Measurements from ENCODE around the gene EIF2S2. TPM values are rescaled to one million over a fixed set of nuclear protein-coding genes. Genes with fewer than 3 reads are reported as not detected.

EIF2S2 gene
- total RNA-seq, 1 donor from 2014 or later = 49.0 TPM

DNA sequence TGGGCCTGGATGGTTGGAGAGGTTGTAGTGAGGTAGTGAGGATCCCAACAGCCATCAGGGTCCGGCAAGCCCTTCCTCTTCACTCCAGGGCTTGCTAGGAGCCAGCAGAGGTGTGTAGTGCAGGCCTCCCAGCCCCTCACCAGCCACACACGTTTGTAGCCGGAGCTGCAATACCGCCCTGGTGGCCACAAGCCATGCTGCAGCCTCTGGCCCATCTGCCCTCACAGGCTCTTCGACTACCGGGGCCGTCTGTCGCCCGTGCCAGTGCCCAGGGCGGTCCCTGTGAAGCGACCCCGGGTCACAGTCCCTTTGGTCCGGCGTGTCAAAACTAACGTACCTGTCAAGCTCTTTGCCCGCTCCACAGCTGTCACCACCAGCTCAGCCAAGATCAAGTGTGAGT lies 36.4 kb downstream of the EIF2S2 start:
- TF ChIP-seq, protein P1, sequence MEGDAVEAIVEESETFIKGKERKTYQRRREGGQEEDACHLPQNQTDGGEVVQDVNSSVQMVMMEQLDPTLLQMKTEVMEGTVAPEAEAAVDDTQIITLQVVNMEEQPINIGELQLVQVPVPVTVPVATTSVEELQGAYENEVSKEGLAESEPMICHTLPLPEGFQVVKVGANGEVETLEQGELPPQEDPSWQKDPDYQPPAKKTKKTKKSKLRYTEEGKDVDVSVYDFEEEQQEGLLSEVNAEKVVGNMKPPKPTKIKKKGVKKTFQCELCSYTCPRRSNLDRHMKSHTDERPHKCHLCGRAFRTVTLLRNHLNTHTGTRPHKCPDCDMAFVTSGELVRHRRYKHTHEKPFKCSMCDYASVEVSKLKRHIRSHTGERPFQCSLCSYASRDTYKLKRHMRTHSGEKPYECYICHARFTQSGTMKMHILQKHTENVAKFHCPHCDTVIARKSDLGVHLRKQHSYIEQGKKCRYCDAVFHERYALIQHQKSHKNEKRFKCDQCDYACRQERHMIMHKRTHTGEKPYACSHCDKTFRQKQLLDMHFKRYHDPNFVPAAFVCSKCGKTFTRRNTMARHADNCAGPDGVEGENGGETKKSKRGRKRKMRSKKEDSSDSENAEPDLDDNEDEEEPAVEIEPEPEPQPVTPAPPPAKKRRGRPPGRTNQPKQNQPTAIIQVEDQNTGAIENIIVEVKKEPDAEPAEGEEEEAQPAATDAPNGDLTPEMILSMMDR (IDR thresholded peaks at IDR 0.05; ENCODE audit: partially characterized antibody, unreplicated experiment) = peak; percentile 39
- DNase-seq = no peak
- no peak overlapping the region for H3K4me3 Mint-ChIP-seq (ENCODE audit: unreplicated experiment)
- peaks cover 10% of the 10 kb centered on the region for H3K27me3 Mint-ChIP-seq (ENCODE audit: unreplicated experiment)
- H3K27ac Mint-ChIP-seq (ENCODE audit: unreplicated experiment) = no peak overlapping the region
- H3K4me1 Mint-ChIP-seq (ENCODE audit: low read depth, unreplicated experiment) = peaks cover 8% of the 10 kb centered on the region
- no peaks in the 10 kb centered on the region for H3K36me3 Mint-ChIP-seq (ENCODE audit: unreplicated experiment)
- H3K9me3 Mint-ChIP-seq (ENCODE audit: unreplicated experiment) = peaks cover 5% of the 10 kb centered on the region

DNA sequence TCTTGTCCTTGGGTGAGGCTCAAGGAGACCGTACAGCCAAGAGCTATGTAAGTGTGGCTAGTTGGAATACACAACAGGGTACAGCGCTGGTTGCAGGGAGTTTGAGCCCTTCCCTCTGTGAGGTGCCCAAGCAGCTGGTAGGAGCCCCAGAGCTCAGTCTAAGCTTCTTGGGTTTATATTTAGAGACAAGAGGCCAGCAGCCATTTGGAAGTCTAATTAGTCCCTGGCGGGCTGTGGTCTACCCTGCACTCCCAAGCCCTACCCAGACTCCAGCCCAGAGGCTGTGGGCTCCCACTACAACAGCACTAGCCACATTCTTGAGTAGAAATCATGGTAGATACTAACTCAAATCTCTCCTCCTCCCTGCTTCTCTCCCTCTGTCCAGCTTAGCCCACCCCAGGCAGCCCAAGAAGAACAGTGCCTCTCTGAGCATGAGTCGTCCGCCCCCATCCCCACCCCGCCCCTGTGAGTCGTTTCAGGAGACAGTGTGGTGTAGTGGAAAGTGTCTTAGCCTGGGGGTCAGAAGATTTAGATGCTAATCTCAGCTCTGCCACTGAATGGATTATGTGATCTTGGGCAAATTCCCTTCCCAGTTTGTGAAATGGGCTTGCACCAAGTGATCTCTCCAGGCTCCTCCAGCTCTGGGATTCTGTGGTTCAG lies 37.8 kb downstream of the EIF2S2 start:
- Mint-ChIP-seq H3K27me3 (ENCODE audit: unreplicated experiment) (peaks cover 10% of the 10 kb centered on the region), H3K9me3 (ENCODE audit: unreplicated experiment) (peaks cover 5% of the 10 kb centered on the region), H3K27ac (ENCODE audit: unreplicated experiment) (no peak overlapping the region), H3K4me1 (ENCODE audit: low read depth, unreplicated experiment) (peaks cover 11% of the 10 kb centered on the region), H3K36me3 (ENCODE audit: unreplicated experiment) (no peaks in the 10 kb centered on the region), H3K4me3 (ENCODE audit: unreplicated experiment) (no peak overlapping the region)
- TF ChIP-seq, protein P1 (IDR thresholded peaks at IDR 0.05; ENCODE audit: partially characterized antibody, unreplicated experiment) = no peak
- DNase-seq = no peak

DNA sequence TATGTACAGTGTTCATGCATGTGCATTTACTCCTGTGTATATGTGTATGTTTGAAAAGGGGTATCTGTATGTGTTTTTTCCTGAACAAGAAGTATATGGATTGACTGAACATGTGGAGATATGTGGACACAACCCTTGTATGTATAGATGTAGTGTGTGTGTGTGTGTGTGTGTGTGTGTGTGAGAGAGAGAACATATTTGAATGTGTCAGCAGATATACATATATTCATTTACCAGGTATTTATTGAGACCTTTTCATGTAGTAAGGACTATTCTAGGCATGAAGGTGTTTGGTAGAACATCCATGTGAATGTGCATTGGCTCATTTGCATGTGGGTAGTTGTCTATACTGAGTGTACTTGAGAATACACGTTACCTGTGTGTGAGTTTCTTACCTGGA lies 39.3 kb downstream of the EIF2S2 start:
- H3K36me3 Mint-ChIP-seq (ENCODE audit: unreplicated experiment) = no peaks in the 10 kb centered on the region
- DNase-seq = no peak
- peaks cover 26% of the 10 kb centered on the region for H3K4me1 Mint-ChIP-seq (ENCODE audit: low read depth, unreplicated experiment)
- H3K27ac Mint-ChIP-seq (ENCODE audit: unreplicated experiment) = no peak overlapping the region
- no peak overlapping the region for H3K4me3 Mint-ChIP-seq (ENCODE audit: unreplicated experiment)
- peaks cover 7% of the 10 kb centered on the region for H3K27me3 Mint-ChIP-seq (ENCODE audit: unreplicated experiment)
- H3K9me3 Mint-ChIP-seq (ENCODE audit: unreplicated experiment) = peaks cover 5% of the 10 kb centered on the region
- TF ChIP-seq, protein P1 (IDR thresholded peaks at IDR 0.05; ENCODE audit: partially characterized antibody, unreplicated experiment) = no peak

DNA sequence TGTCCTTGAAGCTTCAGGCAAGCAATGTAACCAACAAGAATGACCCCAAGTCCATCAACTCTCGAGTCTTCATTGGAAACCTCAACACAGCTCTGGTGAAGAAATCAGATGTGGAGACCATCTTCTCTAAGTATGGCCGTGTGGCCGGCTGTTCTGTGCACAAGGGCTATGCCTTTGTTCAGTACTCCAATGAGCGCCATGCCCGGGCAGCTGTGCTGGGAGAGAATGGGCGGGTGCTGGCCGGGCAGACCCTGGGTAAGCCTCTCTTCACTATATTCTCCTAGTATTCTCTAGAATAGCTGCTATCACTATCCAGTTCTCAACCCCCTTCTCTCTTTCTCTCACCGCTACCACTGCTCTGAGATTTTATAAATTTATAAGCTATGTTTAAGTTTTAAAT lies 40.0 kb downstream of the EIF2S2 start:
- Mint-ChIP-seq H3K9me3 (ENCODE audit: unreplicated experiment) (peaks cover 5% of the 10 kb centered on the region), H3K4me3 (ENCODE audit: unreplicated experiment) (no peak overlapping the region), H3K36me3 (ENCODE audit: unreplicated experiment) (no peaks in the 10 kb centered on the region), H3K4me1 (ENCODE audit: low read depth, unreplicated experiment) (peaks cover 27% of the 10 kb centered on the region), H3K27ac (ENCODE audit: unreplicated experiment) (no peak overlapping the region), H3K27me3 (ENCODE audit: unreplicated experiment) (peaks cover 7% of the 10 kb centered on the region)
- no peak for DNase-seq
- TF ChIP-seq, protein P1 (IDR thresholded peaks at IDR 0.05; ENCODE audit: partially characterized antibody, unreplicated experiment) = no peak

DNA sequence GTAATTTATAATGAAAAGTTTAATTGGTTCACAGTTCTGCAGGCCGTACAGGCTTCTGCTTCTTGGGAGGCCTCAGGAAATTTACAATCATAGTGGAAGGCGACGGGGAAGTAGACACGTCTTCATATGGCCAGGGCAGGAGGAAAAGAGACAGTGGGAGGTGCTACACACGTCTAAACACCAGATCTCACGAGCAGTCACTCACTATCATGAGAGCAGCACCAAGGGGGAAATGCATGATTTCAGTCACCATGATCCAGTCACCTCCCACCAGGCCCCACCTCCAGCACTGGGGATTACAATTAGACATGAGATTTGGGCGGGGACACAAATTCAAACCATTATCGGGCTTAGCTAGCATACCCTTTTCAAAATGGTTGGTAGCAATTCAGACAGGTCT lies 41.2 kb downstream of the EIF2S2 start:
- no peak overlapping the region for H3K4me3 Mint-ChIP-seq (ENCODE audit: unreplicated experiment)
- H3K27ac Mint-ChIP-seq (ENCODE audit: unreplicated experiment) = no peak overlapping the region
- DNase-seq = no peak
- TF ChIP-seq, protein P1 (IDR thresholded peaks at IDR 0.05; ENCODE audit: partially characterized antibody, unreplicated experiment) = no peak
- H3K36me3 Mint-ChIP-seq (ENCODE audit: unreplicated experiment) = no peaks in the 10 kb centered on the region
- H3K27me3 Mint-ChIP-seq (ENCODE audit: unreplicated experiment) = peaks cover 5% of the 10 kb centered on the region
- peaks cover 4% of the 10 kb centered on the region for H3K9me3 Mint-ChIP-seq (ENCODE audit: unreplicated experiment)
- H3K4me1 Mint-ChIP-seq (ENCODE audit: low read depth, unreplicated experiment) = peaks cover 29% of the 10 kb centered on the region
